Uterus (tissue), 4 donors: ENCODE data around the gene STX1B. TPM values are rescaled to one million over a fixed set of nuclear protein-coding genes. Genes with fewer than 3 reads are reported as not detected.

Experiments used
- DNase-seq, 2 donors: peaks; one replicate each; pipeline ENCODE4 v3.0.0-alpha.2; 2019 to 2020
- H3K27ac ChIP-seq, 2 donors: fragments of 200-600 bp; sonication (generic); 1 replicate in 1 of 2; 2 replicates in 1 of 2; pipeline ENCODE4 v1.5.1; 2016 to 2018
- H3K27me3 ChIP-seq, 2 donors: fragments of 200-600 bp; sonication (generic); one replicate each; pipeline ENCODE4 v1.5.1; 2018 to 2019; ENCODE audit warnings: control low read depth in 1 of 2
- H3K36me3 ChIP-seq, 2 donors: fragments of 200-600 bp; sonication (generic); one replicate each; pipeline ENCODE4 v1.5.1; 2019; ENCODE audit warnings: control low read depth in 1 of 2
- H3K4me1 ChIP-seq, 2 donors: fragments of 200-600 bp; sonication (generic); one replicate each; pipeline ENCODE4 v1.5.1; 2018 to 2019; ENCODE audit warnings: control low read depth in 1 of 2
- H3K4me3 ChIP-seq, 2 donors: fragments of 200-600 bp; sonication (generic); 1 replicate in 1 of 2; 2 replicates in 1 of 2; pipeline ENCODE4 v1.5.1; 2018 to 2019; ENCODE audit warnings: mild to moderate bottlenecking in 1 of 2
- H3K9me3 ChIP-seq, 2 donors: fragments of 200-600 bp; sonication (generic); one replicate each; pipeline ENCODE4 v1.5.1; 2019; ENCODE audit warnings: control low read depth in 1 of 2
- POLR2A ChIP-seq, 2 donors: fragments of 450-650 bp; IDR thresholded peaks; one replicate each; pipeline ENCODE4 v1.6.1; 2016; ENCODE audit warnings: antibody characterized with exemption in 2 of 2, mild to moderate bottlenecking in 1 of 2, moderate library complexity in 1 of 2
- intact Hi-C: fragments of 100-400 bp; cut with DNase I; formaldehyde crosslinking; loops from one replicate; pipeline ENCODE4 v1.15.1; 2023; ENCODE audit warnings: low total_unique reads
- total RNA-seq, 4 donors: library from RNA; depleted of rRNA in 3 of 4; stranded (reverse); fragments of >200 nt in 3 of 4; gene quantifications; one replicate each; pipeline versions ENCODE4 v1.1.0 to v1.2.4, GENCODE V29; 2014 to 2023
- TF ChIP-seq, protein P1 (sequence below), 4 experiments: fragments of 200-600 bp in 2 of 4; fragments of 450-650 bp in 2 of 4; sonication (generic) in 2 of 4; IDR thresholded peaks; one replicate each; pipeline ENCODE4 v1.5.1; 2016 to 2019; ENCODE audit warnings: antibody characterized with exemption in 4 of 4, mild to moderate bottlenecking in 2 of 4, moderate library complexity in 1 of 4
- donor health status: DM: yes; HTN: yes; CAD: no.

The STX1B gene
- total RNA-seq, 4 donors from 2014 or later: 0.88 to 2.6 (median 2.5) TPM

DNA sequence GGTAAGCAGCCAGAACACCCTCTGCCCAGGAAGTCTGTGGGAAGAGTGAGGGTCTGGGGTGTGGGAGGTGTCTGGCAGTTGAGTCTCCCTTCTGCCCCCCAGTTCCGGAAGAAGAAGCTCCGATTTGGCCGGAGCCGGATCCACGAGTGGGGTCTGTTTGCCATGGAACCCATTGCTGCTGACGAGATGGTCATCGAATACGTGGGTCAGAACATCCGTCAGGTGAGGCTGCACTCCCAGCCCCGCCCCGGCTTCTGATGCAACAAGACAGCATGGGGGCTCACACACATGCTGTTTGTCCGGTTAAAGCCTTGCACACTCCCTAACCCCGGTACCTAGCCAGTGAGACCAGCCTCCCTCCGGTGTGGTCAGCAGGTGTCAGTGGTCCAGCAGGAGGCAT lies 29.5 kb downstream of the STX1B start:
- intact Hi-C loops: loop anchor here (10.0 kb wide), 1 partner anchor 464 kb away; the partner anchor contains the start of gene ZNF843
- Histone ChIP-seq H3K27me3 (no peaks in the 10 kb centered on the region), H3K9me3 (no peaks in the 10 kb centered on the region), H3K36me3 (no peaks in the 10 kb centered on the region), H3K4me3 (no peak overlapping the region), H3K4me1 (peaks cover 0 to 7% of the 10 kb centered on the region in 2 donors), H3K27ac (no peak overlapping the region)
- DNase-seq: no peak
- TF ChIP-seq, protein P1, sequence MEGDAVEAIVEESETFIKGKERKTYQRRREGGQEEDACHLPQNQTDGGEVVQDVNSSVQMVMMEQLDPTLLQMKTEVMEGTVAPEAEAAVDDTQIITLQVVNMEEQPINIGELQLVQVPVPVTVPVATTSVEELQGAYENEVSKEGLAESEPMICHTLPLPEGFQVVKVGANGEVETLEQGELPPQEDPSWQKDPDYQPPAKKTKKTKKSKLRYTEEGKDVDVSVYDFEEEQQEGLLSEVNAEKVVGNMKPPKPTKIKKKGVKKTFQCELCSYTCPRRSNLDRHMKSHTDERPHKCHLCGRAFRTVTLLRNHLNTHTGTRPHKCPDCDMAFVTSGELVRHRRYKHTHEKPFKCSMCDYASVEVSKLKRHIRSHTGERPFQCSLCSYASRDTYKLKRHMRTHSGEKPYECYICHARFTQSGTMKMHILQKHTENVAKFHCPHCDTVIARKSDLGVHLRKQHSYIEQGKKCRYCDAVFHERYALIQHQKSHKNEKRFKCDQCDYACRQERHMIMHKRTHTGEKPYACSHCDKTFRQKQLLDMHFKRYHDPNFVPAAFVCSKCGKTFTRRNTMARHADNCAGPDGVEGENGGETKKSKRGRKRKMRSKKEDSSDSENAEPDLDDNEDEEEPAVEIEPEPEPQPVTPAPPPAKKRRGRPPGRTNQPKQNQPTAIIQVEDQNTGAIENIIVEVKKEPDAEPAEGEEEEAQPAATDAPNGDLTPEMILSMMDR (IDR thresholded peaks at IDR 0.05): no peak
- TF ChIP-seq POLR2A (IDR thresholded peaks at IDR 0.05): no peak

DNA sequence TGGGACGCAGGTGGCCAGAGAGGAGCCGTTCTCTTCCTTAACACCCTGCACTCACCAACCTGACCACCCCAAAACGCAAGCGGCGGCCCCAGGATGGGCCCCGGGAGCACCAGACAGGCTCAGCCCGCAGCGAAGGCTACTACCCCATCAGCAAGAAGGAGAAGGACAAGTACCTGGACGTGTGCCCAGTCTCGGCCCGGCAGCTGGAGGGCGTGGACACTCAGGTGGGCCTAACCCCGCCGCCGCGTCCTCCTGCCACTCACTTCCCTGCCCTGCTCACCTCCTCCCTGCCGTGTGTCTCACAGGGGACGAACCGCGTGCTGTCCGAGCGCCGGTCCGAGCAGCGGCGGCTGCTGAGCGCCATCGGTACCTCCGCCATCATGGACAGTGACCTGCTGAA lies 30.0 kb downstream of the STX1B start:
- H3K36me3 ChIP-seq: no peaks in the 10 kb centered on the region
- peaks cover 0 to 3% of the 10 kb centered on the region in 2 donors for H3K4me1 ChIP-seq
- no peak overlapping the region for H3K4me3 ChIP-seq
- intact Hi-C loops: loop anchor here (10.0 kb wide), 1 partner anchor 464 kb away; the partner anchor contains the start of gene ZNF843
- TF ChIP-seq POLR2A (IDR thresholded peaks at IDR 0.05): no peak
- TF ChIP-seq, protein P1 (IDR thresholded peaks at IDR 0.05): no peak
- H3K9me3 ChIP-seq: no peaks in the 10 kb centered on the region
- no peaks in the 10 kb centered on the region for H3K27me3 ChIP-seq
- no peak for DNase-seq
- H3K27ac ChIP-seq: no peak overlapping the region

DNA sequence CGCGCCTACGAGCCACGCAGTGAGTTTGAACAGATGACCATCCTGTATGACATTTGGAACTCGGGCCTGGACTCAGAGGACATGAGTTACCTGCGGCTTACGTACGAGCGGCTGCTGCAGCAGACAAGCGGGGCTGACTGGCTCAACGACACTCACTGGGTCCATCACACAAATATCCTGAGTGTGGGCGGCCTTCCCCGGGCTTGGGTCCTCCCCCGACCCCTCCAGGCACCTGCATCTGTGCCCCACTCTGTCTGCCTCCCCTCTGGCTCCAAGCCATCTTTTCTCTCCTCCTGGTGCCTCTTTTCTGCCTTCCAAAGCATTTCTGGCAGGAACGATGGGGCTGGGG lies 30.4 kb downstream of the STX1B start:
- no peak for TF ChIP-seq POLR2A (IDR thresholded peaks at IDR 0.05)
- TF ChIP-seq, protein P1 (IDR thresholded peaks at IDR 0.05): no peak
- no peak for DNase-seq
- intact Hi-C loops: loop anchor here (10.0 kb wide), 1 partner anchor 465 kb away; the partner anchor contains the start of gene ZNF843
- H3K27ac ChIP-seq: no peak overlapping the region
- no peaks in the 10 kb centered on the region for H3K27me3 ChIP-seq
- no peaks in the 10 kb centered on the region for H3K36me3 ChIP-seq
- H3K9me3 ChIP-seq: no peaks in the 10 kb centered on the region
- no peak overlapping the region for H3K4me3 ChIP-seq
- H3K4me1 ChIP-seq: no peaks in the 10 kb centered on the region

DNA sequence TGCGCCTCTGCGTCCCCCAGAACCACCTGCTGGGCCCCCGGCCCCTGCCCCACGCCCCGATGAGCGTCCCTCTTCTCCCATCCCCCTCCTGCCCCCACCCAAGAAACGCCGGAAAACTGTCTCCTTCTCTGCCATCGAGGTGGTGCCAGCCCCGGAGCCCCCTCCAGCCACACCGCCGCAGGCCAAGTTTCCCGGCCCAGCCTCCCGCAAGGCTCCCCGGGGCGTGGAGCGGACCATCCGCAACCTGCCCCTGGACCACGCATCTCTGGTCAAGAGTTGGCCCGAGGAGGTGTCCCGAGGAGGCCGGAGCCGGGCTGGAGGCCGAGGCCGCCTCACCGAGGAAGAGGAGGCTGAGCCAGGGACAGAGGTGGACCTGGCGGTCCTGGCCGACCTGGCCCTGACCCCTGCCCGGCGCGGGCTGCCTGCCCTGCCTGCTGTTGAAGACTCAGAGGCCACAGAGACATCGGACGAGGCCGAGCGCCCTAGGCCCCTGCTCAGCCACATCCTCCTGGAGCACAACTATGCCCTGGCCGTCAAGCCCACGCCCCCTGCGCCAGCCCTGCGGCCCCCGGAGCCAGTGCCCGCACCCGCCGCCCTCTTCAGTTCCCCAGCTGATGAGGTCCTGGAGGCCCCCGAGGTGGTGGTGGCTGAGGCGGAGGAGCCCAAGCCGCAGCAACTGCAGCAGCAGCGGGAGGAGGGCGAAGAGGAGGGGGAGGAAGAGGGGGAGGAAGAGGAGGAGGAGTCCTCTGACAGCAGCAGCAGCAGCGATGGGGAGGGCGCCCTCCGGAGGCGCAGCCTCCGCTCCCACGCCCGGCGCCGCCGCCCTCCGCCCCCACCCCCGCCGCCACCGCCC lies 31.0 kb downstream of the STX1B start:
- H3K4me3 ChIP-seq: no peak overlapping the region
- H3K27ac ChIP-seq: no peak overlapping the region
- TF ChIP-seq, protein P1 (IDR thresholded peaks at IDR 0.05): no peak
- no peak for DNase-seq
- H3K4me1 ChIP-seq: no peaks in the 10 kb centered on the region
- H3K36me3 ChIP-seq: no peaks in the 10 kb centered on the region
- H3K27me3 ChIP-seq: no peaks in the 10 kb centered on the region
- no peaks in the 10 kb centered on the region for H3K9me3 ChIP-seq
- intact Hi-C loops: loop anchor here (10.0 kb wide), 1 partner anchor 465 kb away; the partner anchor contains the start of gene ZNF843

DNA sequence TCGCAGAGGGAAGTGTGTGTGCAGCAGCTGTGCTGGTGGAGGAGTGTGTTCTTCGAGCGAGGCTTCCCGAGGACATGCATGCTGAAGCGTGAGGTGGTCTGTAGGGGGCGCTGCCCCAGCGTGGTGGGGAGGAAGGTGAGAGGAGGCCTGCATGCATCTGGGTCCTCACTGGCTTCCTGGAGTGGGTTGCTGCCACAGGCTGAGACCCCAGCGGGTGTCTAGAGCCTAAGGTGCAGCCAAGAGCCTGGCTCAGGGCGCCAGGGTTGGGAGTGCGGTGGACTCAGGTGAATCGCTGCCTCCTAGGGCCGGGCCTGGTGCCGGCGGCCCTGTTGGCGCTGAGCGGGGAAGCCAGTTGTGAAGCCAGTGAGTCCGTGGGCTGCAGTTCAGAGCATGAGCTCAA lies 32.9 kb downstream of the STX1B start:
- no peaks in the 10 kb centered on the region for H3K36me3 ChIP-seq
- no peak for DNase-seq
- intact Hi-C loops: no loop called here
- H3K27me3 ChIP-seq: no peaks in the 10 kb centered on the region
- no peaks in the 10 kb centered on the region for H3K9me3 ChIP-seq
- no peak overlapping the region for H3K4me3 ChIP-seq
- TF ChIP-seq POLR2A (IDR thresholded peaks at IDR 0.05): no peak
- TF ChIP-seq, protein P1 (IDR thresholded peaks at IDR 0.05): no peak
- H3K4me1 ChIP-seq: no peaks in the 10 kb centered on the region
- no peak overlapping the region for H3K27ac ChIP-seq
